SK-N-SH (cell line): ENCODE data around the gene CMPK1. TPM values are rescaled to one million over a fixed set of nuclear protein-coding genes. Genes with fewer than 3 reads are reported as not detected.

Source experiments
- CTCF ChIA-PET: fragments of 300-600, 350-600 bp; formaldehyde crosslinking; extraction: SDS; loops from one replicate; lab custom pipeline; 2021; lab: Yijun Ruan, JAX
- POLR2A ChIA-PET: fragments of 350-600 bp; sonication (Branson Sonifier 250); formaldehyde crosslinking; extraction: SDS; loops from one replicate; lab custom pipeline; 2020; ENCODE audit warnings: antibody characterized with exemption, inconsistent platforms; lab: Yijun Ruan, JAX
- DNase-seq: peaks from one replicate; pipeline ENCODE4 v3.0.0; 2012
- H2AFZ ChIP-seq: fragments of 200-600 bp; sonication (generic); 2 replicates; pipeline ENCODE4 v1.8.1; 2016; ENCODE audit warnings: antibody characterized with exemption, mild to moderate bottlenecking, low read depth
- H3F3A ChIP-seq: fragments of 200-600 bp; sonication (generic); replicated peaks from 2 replicates; pipeline ENCODE3; 2016; ENCODE audit warnings: antibody characterized with exemption, mild to moderate bottlenecking; ENCODE audit not compliant: insufficient read depth
- H3K27ac ChIP-seq, 2 experiments: fragments of 200-500 bp in 1 of 2; fragments of 200-600 bp in 1 of 2; sonication (Bioruptor generic) in 1 of 2; sonication (generic), shearing (Covaris generic) in 1 of 2; 2 replicates each; pipeline versions ENCODE4 v1.5.1 to v1.6.1; 2014 to 2016; ENCODE audit warnings: low read depth in 2 of 2, inconsistent platforms in 1 of 2, low read length in 1 of 2, mild to moderate bottlenecking in 1 of 2, mixed read lengths in 1 of 2
- H3K27me3 ChIP-seq: fragments of 200-600 bp; sonication (generic), shearing (Covaris generic); 2 replicates; pipeline ENCODE4 v1.6.1; 2016; ENCODE audit warnings: mixed run types; ENCODE audit not compliant: insufficient read depth
- H3K36me3 ChIP-seq, 2 experiments: fragments of 200-500 bp in 1 of 2; fragments of 200-600 bp in 1 of 2; sonication (Bioruptor generic) in 1 of 2; sonication (generic) in 1 of 2; replicated peaks in 1 of 2; 2 replicates each; pipeline versions ENCODE3 to v1.5.1; 2014 to 2016; ENCODE audit warnings: low read length in 1 of 2, mild to moderate bottlenecking in 1 of 2; ENCODE audit not compliant: insufficient read depth in 2 of 2, control insufficient read depth in 1 of 2
- H3K4me1 ChIP-seq, 2 experiments: fragments of 200-500 bp in 1 of 2; fragments of 200-600 bp in 1 of 2; sonication (Bioruptor generic) in 1 of 2; sonication (generic), shearing (Covaris generic) in 1 of 2; 2 replicates each; pipeline versions ENCODE4 v1.5.1 to v1.6.1; 2014 to 2016; ENCODE audit warnings: low read depth in 1 of 2, low read length in 1 of 2, mixed run types in 1 of 2; ENCODE audit not compliant: insufficient read depth in 2 of 2, control insufficient read depth in 1 of 2
- H3K4me2 ChIP-seq: fragments of 200-600 bp; sonication (generic), shearing (Covaris generic); 2 replicates; pipeline ENCODE4 v1.6.1; 2017; ENCODE audit warnings: mixed run types
- H3K4me3 ChIP-seq, 2 experiments: fragments of 200-500 bp in 1 of 2; fragments of 200-600 bp in 1 of 2; sonication (Bioruptor generic) in 1 of 2; sonication (generic), shearing (Covaris generic) in 1 of 2; 2 replicates each; pipeline versions ENCODE4 v1.5.1 to v1.8.1; 2014 to 2016; ENCODE audit warnings: low read depth in 2 of 2, inconsistent platforms in 1 of 2, low read length in 1 of 2, mild to moderate bottlenecking in 1 of 2, mixed read lengths in 1 of 2, moderate library complexity in 1 of 2
- H3K79me2 ChIP-seq: fragments of 200-600 bp; sonication (generic); 2 replicates; pipeline ENCODE4 v1.8.1; 2017; ENCODE audit warnings: mild to moderate bottlenecking; ENCODE audit not compliant: insufficient read depth
- H3K9ac ChIP-seq: fragments of 200-600 bp; sonication (generic); 2 replicates; pipeline ENCODE4 v1.6.1; 2017; ENCODE audit warnings: mixed run types
- H3K9me2 ChIP-seq: fragments of 200-600 bp; sonication (generic); 2 replicates; pipeline ENCODE4 v1.6.1; 2017; ENCODE audit warnings: mixed run types
- H3K9me3 ChIP-seq: fragments of 200-600 bp; sonication (generic); 2 replicates; pipeline ENCODE4 v1.6.1; 2017; ENCODE audit warnings: mixed run types, mild to moderate bottlenecking, moderate library complexity
- H4K20me1 ChIP-seq: fragments of 200-600 bp; sonication (generic); 2 replicates; pipeline ENCODE4 v1.6.1; 2017; ENCODE audit warnings: mild to moderate bottlenecking, mixed run types; ENCODE audit not compliant: insufficient read depth
- CTCF ChIP-seq: fragments of 200-600 bp; sonication (generic); IDR thresholded peaks from 2 replicates; pipeline ENCODE4 v1.6.1; 2017; ENCODE audit warnings: antibody characterized with exemption, mild to moderate bottlenecking, moderate library complexity
- FOSL2 ChIP-seq: IDR thresholded peaks from 2 replicates; pipeline ENCODE4 v1.4.0; 2012; ENCODE audit warnings: low read depth, mild to moderate bottlenecking, moderate library complexity, borderline replicate concordance
- FOXM1 ChIP-seq: IDR thresholded peaks from 2 replicates; pipeline ENCODE4 v1.4.0; 2012; ENCODE audit warnings: low read depth, mild to moderate bottlenecking
- MAX ChIP-seq: IDR thresholded peaks from 2 replicates; pipeline ENCODE4 v1.4.0; 2012; ENCODE audit warnings: low read depth
- MEF2A ChIP-seq: IDR thresholded peaks from 2 replicates; pipeline ENCODE4 v1.4.0; 2012; ENCODE audit warnings: low read depth, borderline replicate concordance
- PBX3 ChIP-seq: IDR thresholded peaks from 2 replicates; pipeline ENCODE4; 2012
- POLR2AphosphoS5 ChIP-seq: IDR thresholded peaks from 2 replicates; pipeline ENCODE4 v1.6.1; 2012; ENCODE audit warnings: low read depth, low read length
- TAF1 ChIP-seq: IDR thresholded peaks from 2 replicates; pipeline ENCODE4 v1.6.1; 2012; ENCODE audit warnings: low read depth, mild to moderate bottlenecking, low read length, moderate library complexity, borderline replicate concordance
- TEAD4 ChIP-seq: IDR thresholded peaks from 2 replicates; pipeline ENCODE4 v1.4.0; 2012; ENCODE audit warnings: mild to moderate bottlenecking, borderline replicate concordance; ENCODE audit not compliant: insufficient read depth
- YY1 ChIP-seq: IDR thresholded peaks from 2 replicates; pipeline ENCODE4 v1.4.0; 2012; ENCODE audit warnings: low read depth, mild to moderate bottlenecking
- ZBTB33 ChIP-seq: IDR thresholded peaks from 2 replicates; pipeline ENCODE4 v1.4.0; 2012; ENCODE audit warnings: low read depth, borderline replicate concordance
- WGBS: methylation state at CpG from one replicate; pipeline ENCODE4 v1.1.6; 2017; ENCODE audit warnings: low lambda C conversion rate; 5-methylcytosine and 5-hydroxymethylcytosine counted together
- polyA plus RNA-seq, 3 experiments: library from polyadenylated mRNA; depleted of rRNA; stranded (reverse); fragments of >200 nt; gene quantifications; 2 replicates each; pipeline ENCODE4 v1.2.3, GENCODE V29; 2012
- TF ChIP-seq, protein P1 (sequence below): fragments of 150-350 bp; IDR thresholded peaks from 2 replicates; pipeline ENCODE4 v1.6.1; 2016; ENCODE audit warnings: mild to moderate bottlenecking, low read depth, low read length

Gene CMPK1
- polyA plus RNA-seq, 1 of the 3 experiments (the other 2 are of a cell fraction) = 17.5 TPM

GRCh38 chr1:47403321-47403910 is 69.8 kb downstream of the CMPK1 start:
- TF ChIP-seq, protein P1, sequence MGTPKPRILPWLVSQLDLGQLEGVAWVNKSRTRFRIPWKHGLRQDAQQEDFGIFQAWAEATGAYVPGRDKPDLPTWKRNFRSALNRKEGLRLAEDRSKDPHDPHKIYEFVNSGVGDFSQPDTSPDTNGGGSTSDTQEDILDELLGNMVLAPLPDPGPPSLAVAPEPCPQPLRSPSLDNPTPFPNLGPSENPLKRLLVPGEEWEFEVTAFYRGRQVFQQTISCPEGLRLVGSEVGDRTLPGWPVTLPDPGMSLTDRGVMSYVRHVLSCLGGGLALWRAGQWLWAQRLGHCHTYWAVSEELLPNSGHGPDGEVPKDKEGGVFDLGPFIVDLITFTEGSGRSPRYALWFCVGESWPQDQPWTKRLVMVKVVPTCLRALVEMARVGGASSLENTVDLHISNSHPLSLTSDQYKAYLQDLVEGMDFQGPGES = no peak
- TF ChIP-seq PBX3 (no peak), YY1 (no peak), ZBTB33 (no peak), POLR2AphosphoS5 (no peak), CTCF (no peak), MAX (no peak), MEF2A (no peak), FOSL2 (no peak), TAF1 (no peak), TEAD4 (no peak), FOXM1 (no peak)
- TF ChIP-seq, all 33 proteins: peak for 0
- Histone ChIP-seq H3K4me2 (no peak overlapping the region), H3K4me1 (no peaks in the 10 kb centered on the region), H3F3A (no peaks in the 10 kb centered on the region), H4K20me1 (no peaks in the 10 kb centered on the region), H3K9ac (no peak overlapping the region), H3K4me3 (no peak overlapping the region), H3K27ac (no peak overlapping the region), H3K27me3 (no peaks in the 10 kb centered on the region), H3K36me3 (no peaks in the 10 kb centered on the region), H3K9me2 (no peaks in the 10 kb centered on the region), H3K9me3 (no peaks in the 10 kb centered on the region), H3K79me2 (no peaks in the 10 kb centered on the region), H2AFZ (no peak overlapping the region)
- no peak for DNase-seq
- ChIA-PET POLR2A (no interaction called here), CTCF (interaction anchor here (0.6 to 7.6 kb wide), 5 partner anchors 10 to 365 kb away, joined by 3 to 41 read pairs (median 4); partner anchors contain the start of gene FOXD2)
- 69% methylated on average over 4 of the region's 4 CpGs for WGBS
